Left lung (tissue), 10 donors: Measurements from ENCODE around the gene AGPAT3. TPM values are rescaled to one million over a fixed set of nuclear protein-coding genes. Genes with fewer than 3 reads are reported as not detected.

Source experiments
- ATAC-seq: fragments of 200-7000 bp; cut with Tn5 transposase; one replicate; pipeline ENCODE4 v1.9.1; 2020; ENCODE audit warnings: moderate library complexity
- DNase-seq, 4 donors: peaks; one replicate each; pipeline ENCODE4 v3.0.0-alpha.2; 2013 to 2020
- H3K27ac ChIP-seq, 2 donors: fragments of 200-600 bp; sonication (generic) in 1 of 2; one replicate each; pipeline versions ENCODE4 v1.5.0 to v1.8.0; 2020 to 2021
- H3K27me3 ChIP-seq, 2 donors: fragments of 200-600 bp; sonication (generic) in 1 of 2; one replicate each; pipeline versions ENCODE4 v1.5.0 to v1.8.0; 2020 to 2021
- H3K36me3 ChIP-seq, 2 donors: fragments of 200-600 bp; sonication (generic) in 1 of 2; one replicate each; pipeline versions ENCODE4 v1.5.0 to v1.8.0; 2020 to 2021
- H3K4me1 ChIP-seq, 2 donors: fragments of 200-600 bp; one replicate each; pipeline ENCODE4 v1.8.0; 2021
- H3K4me3 ChIP-seq, 2 donors: fragments of 200-600 bp; sonication (generic) in 1 of 2; one replicate each; pipeline versions ENCODE4 v1.5.0 to v1.8.0; 2020 to 2021; ENCODE audit warnings: mild to moderate bottlenecking in 1 of 2
- H3K9me3 ChIP-seq, 2 donors: fragments of 200-600 bp; sonication (generic) in 1 of 2; one replicate each; pipeline versions ENCODE4 v1.5.0 to v1.8.0; 2020 to 2021
- intact Hi-C, 2 donors: fragments of 100-400 bp; cut with DNase I; formaldehyde crosslinking; loops; one replicate each; pipeline versions ENCODE4 v1.11.2 to v1.14.2; 2022
- polyA plus RNA-seq, 6 donors: library from polyadenylated mRNA; unstranded; fragments of 120-200 nt; gene quantifications; one replicate each; pipeline ENCODE4 v1.2.1, GENCODE V29; 2013; ENCODE audit not compliant: insufficient read length in 6 of 6
- total RNA-seq, 2 donors: library from RNA; stranded (reverse); fragmentation: NEBNext Ultra II Directional; extraction: Animal tissue kit (Norgen Biotek cat#: 25700); gene quantifications; one replicate each; pipeline ENCODE4 v1.2.1, GENCODE V29; 2021
- TF ChIP-seq, protein P1 (sequence below), 2 donors: fragments of 200-600 bp; sonication (generic) in 1 of 2; IDR thresholded peaks; one replicate each; pipeline versions ENCODE4 v1.5.0 to v1.8.0; 2021; ENCODE audit warnings: antibody characterized with exemption in 2 of 2
- donor health status: DM: no; HTN: yes; CAD: no.
- donor health status: DM: no; HTN: no; CAD: no.

Gene AGPAT3
- total and polyA plus RNA-seq, 8 donors = 37.4 to 111 (median 42.8) TPM

DNA sequence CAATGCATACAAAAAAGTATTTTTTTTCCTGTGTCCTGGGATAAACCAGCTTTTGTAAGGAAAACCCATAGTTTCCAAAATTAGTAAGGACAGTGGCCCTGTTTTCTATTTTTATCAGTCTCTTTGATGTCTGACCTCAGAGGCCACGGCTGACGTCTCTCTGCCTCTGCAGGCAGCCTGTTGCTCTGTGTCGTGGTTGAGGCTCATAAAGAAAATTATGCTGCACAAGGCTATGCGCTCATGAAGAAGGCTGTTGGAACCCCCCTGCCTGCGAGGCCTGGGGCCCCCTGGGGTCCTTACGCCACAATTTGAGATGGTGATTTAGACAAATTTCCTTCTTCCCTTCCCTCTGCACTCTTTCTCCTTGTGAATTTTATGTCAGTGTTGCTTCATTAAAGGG lies 48.9 kb downstream of the AGPAT3 start:
- H3K4me1 ChIP-seq = peaks cover 12 to 29% of the 10 kb centered on the region in 2 donors
- no peak for DNase-seq
- TF ChIP-seq, protein P1, sequence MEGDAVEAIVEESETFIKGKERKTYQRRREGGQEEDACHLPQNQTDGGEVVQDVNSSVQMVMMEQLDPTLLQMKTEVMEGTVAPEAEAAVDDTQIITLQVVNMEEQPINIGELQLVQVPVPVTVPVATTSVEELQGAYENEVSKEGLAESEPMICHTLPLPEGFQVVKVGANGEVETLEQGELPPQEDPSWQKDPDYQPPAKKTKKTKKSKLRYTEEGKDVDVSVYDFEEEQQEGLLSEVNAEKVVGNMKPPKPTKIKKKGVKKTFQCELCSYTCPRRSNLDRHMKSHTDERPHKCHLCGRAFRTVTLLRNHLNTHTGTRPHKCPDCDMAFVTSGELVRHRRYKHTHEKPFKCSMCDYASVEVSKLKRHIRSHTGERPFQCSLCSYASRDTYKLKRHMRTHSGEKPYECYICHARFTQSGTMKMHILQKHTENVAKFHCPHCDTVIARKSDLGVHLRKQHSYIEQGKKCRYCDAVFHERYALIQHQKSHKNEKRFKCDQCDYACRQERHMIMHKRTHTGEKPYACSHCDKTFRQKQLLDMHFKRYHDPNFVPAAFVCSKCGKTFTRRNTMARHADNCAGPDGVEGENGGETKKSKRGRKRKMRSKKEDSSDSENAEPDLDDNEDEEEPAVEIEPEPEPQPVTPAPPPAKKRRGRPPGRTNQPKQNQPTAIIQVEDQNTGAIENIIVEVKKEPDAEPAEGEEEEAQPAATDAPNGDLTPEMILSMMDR (IDR thresholded peaks at IDR 0.05) = no peak
- H3K27ac ChIP-seq = no peak overlapping the region
- H3K36me3 ChIP-seq = no peaks in the 10 kb centered on the region
- H3K4me3 ChIP-seq = no peak overlapping the region
- H3K27me3 ChIP-seq = no peaks in the 10 kb centered on the region
- intact Hi-C loops = no loop called here
- no peak for ATAC-seq
- H3K9me3 ChIP-seq = peaks cover 0 to 8% of the 10 kb centered on the region in 2 donors

DNA sequence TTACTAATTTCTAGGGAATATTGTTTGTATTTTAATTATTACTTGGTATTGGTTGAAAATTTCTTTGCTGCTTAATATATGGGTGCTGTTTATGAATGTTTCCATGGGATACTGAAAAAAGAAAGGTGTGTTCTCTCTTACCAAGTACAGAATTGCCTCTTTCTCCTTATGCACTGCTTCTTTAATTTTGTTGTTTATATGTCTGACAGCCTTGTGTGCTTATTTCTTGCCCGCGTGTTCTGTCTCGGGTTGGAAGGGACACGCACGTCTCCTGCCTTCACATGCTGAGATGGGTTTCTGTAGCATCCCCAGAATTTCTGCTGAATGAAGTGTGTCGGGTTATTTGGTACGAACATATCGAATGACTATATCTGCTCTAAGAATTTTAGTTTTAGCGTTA lies 51.1 kb downstream of the AGPAT3 start:
- DNase-seq = no peak
- no peak overlapping the region for H3K4me3 ChIP-seq
- no peaks in the 10 kb centered on the region for H3K36me3 ChIP-seq
- intact Hi-C loops = no loop called here
- no peak overlapping the region for H3K27ac ChIP-seq
- TF ChIP-seq, protein P1 (IDR thresholded peaks at IDR 0.05) = no peak
- H3K4me1 ChIP-seq = peaks cover 5 to 31% of the 10 kb centered on the region in 2 donors
- no peaks in the 10 kb centered on the region for H3K27me3 ChIP-seq
- peaks cover 0 to 8% of the 10 kb centered on the region in 2 donors for H3K9me3 ChIP-seq
- ATAC-seq = no peak

DNA sequence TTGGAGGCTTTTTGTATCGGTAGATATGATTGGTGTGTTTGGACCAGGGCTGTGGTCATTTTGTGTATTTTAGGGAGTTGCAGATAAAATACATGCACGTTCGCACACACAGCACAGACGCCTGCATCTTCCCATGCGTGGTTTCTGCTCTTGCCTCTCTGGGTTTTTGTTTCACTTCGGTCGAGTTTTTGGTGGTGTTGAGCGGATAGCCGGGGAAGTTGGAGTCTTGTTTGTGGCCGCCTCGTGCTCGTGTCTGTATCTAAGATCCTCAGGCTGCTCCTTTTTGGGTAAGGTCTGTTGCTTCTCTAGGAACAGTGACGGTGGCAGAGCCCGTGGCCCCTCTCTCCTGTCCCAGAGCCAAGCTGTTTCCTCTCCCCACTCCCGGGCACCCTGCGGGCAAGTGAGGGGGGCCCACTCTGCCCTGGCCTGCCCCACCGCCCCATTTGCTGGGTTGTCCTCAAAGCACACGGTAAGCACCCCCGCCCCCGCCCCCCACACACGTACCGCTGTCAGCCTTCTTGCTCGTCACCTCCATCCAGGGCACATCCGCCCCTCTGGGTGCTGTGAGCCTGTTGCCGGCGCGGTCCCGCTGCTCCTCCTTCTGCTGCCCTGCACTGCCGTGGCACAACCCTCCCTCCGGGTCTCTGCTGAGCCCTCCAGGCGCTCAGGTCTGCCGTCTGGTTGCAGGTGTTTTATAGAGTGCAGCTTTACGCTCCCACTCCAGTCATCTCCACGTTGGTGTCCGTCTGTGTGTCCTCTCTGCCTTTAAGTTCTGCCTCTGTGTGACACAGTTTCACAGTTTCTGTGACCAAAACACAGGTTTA lies 51.9 kb downstream of the AGPAT3 start:
- peak in 1 of 4 donors; percentile 13 for DNase-seq
- peaks cover 0 to 8% of the 10 kb centered on the region in 2 donors for H3K9me3 ChIP-seq
- peak overlapping the region in 1 of 2 donors; percentile 1 for H3K4me3 ChIP-seq
- H3K27me3 ChIP-seq = no peaks in the 10 kb centered on the region
- H3K4me1 ChIP-seq = peaks cover 0 to 28% of the 10 kb centered on the region in 2 donors
- H3K27ac ChIP-seq = no peak overlapping the region
- ATAC-seq = peak; percentile 36
- H3K36me3 ChIP-seq = no peaks in the 10 kb centered on the region
- intact Hi-C loops = no loop called here
- TF ChIP-seq, protein P1 (IDR thresholded peaks at IDR 0.05) = no peak

DNA sequence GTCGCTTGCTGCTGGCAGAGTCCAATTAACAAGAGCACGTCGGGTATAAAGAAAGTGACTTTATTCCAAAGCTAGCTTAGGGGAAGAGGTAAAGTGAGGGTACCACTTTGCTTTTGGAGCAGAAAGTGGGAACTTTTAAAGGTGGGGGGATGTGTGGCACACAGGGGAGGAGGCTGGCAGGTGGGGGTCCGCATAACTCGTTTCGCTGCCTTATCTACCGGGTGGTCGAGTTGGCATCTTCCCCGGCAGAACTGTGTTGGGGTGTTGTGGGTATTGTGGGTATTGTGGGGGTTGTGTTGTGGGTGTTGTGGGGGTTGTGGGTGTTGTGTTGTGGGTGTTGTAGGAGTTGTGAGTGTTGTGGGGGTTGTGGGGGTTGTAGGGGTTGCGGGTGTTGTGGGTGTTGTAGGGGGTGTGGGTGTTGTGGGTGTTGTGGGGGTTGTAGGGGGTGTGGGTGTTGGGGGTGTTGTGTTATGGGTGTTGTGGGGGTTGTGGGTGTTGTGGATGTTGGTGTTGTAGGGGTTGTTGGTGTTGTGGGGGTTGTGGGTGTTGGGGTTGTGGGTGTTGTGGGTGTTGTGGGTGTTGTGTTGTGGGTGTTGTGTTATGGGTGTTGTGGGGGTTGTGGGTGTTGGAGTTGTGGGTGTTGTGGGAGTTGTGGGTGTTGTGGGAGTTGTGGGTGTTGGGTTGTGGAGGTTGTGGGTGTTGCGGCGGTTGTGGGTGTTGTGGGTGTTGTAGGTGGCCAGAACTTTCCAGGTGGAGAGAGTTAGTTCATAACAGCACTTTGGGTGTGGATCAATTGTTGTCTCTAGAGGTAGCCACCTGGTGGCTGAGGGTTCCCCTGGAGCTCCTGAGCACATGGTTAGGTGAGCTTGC lies 52.7 kb downstream of the AGPAT3 start:
- no peaks in the 10 kb centered on the region for H3K27me3 ChIP-seq
- no peak overlapping the region for H3K4me3 ChIP-seq
- no peaks in the 10 kb centered on the region for H3K36me3 ChIP-seq
- TF ChIP-seq, protein P1 (IDR thresholded peaks at IDR 0.05) = no peak
- ATAC-seq (peak; percentile 41), DNase-seq (peak in 1 of 4 donors; percentile 10)
- intact Hi-C loops = no loop called here
- H3K4me1 ChIP-seq = peaks cover 0 to 34% of the 10 kb centered on the region in 2 donors
- no peak overlapping the region for H3K27ac ChIP-seq
- peaks cover 0 to 4% of the 10 kb centered on the region in 2 donors for H3K9me3 ChIP-seq
